ENCODE measurements around the gene ANXA9.

Gene ANXA9

GRCh38 chr1:150981805-150982712 is at the start of gene ANXA9:
ANXA9 (plus strand) TSS chr1:150982292; CDS start chr1:150983106, 814 bp downstream.
- DNase-seq = no peak

DNA sequence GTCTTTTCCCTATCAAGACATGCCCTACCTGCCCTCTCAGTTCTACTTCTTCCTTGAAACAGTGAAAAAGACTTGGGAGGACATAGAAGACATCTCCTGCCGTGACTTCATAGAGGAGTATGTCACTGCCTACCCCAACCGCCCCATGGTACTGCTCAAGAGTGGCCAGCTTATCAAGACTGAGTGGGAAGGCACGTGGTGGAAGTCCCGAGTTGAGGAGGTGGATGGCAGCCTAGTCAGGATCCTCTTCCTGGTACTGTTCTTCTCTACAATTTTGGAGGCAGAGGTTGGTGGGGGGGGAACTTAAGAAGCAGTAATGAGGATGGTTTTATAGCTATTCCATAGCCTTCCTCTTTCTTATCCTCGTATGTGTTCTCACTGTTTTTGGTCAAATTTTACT is 37.2 kb upstream of the ANXA9 start:
- DNase-seq = no peak

DNA sequence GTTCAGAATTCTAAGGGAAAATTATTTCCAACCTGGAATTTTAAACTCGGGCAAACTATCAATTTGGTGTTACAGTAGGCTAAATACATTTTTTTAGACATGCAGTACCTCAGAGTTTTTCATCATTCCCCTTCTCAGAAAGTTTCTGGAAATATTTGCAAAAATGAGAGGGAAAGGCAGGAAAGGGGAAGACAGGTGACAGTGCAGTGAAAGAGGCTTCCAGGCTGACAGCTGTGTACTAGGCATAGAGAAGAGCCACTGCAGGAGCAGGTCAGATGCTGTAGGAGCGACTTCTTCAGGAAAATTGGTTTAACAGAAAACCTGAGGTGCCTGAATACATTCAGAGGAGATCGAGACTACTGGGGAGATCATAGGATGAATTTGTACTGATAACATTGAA is 27.4 kb upstream of the ANXA9 start:
- no peak for DNase-seq

DNA sequence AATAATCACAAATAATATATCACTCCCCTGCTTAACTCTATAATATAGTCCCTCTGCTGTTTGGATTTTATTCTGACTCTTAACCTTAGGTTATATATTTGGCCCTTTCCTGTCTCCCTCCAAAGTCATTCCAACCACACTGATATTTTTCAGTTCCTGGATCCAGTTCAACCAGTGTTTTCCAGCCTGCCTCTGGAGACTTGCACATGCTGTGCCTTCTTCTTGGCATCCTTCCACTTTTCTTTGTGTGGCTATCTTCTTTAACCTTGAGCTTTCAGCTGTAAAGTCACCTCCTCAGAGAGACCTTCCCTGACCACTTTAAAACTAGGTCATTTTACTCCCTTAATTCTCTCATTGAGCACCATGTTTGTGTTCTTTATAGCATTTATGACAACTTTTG is 26.8 kb upstream of the ANXA9 start:
- DNase-seq = no peak

GRCh38 chr1:150957666-150958065 is 24.4 kb upstream of the ANXA9 start:
- no peak for DNase-seq

DNA sequence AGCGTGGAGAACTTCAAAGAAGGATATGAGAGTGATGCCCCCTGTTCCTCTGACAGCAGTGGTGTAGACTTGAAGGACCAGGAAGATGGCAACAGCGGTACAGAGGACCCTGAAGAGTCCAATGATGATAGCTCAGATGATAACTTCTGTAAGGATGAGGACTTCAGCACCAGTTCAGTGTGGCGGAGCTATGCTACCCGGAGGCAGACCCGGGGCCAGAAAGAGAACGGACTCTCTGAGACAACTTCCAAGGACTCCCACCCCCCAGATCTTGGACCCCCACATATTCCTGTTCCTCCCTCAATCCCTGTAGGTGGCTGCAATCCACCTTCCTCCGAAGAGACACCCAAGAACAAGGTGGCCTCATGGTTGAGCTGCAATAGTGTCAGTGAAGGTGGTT is 21.4 kb upstream of the ANXA9 start:
- DNase-seq = no peak

DNA sequence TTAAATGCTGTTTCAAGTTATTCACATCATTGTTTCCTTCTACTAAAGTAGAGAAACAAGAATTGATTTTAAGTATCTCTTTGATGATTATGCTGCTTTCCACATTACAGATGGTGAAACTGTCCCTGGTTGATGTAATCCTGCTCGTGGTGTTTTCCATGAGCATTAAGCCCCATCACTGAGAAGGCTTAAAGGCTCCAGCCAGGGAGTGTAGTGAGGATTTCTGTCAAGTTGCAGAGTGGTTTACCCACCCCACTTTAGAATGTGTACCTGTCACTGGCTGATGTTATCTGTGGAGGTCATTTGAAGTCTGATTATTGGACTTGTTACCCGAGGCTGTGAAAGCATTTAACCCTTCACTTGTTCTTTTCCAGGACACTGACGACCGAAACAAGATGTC is 20.3 kb upstream of the ANXA9 start:
- DNase-seq = no peak

GRCh38 chr1:150963321-150964163 is 18.6 kb upstream of the ANXA9 start:
- DNase-seq = no peak

- no peak for DNase-seq
Observed at GRCh38 chr1:150964164-150964489, 18.0 kb upstream of the ANXA9 start.

DNA sequence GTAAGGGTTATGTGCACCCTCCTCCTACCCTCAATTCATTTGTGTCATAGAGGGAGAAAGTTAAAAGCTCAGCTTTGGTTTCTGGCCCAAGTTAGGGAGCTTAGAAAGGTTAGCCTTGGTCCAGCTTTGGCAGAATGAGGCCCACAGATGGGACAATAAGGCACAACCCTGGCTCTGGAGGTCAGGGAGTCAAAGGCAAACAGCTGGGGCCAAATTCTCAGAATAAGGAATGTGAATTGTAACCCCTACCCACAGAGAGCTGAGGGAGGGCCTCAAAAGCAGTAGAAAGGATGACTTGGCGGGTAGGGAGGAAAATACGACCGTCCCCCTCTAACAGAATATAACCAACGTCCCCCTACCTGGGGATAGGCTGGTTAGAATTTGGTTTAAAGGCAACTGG is 16.5 kb upstream of the ANXA9 start:
- no peak for DNase-seq

DNA sequence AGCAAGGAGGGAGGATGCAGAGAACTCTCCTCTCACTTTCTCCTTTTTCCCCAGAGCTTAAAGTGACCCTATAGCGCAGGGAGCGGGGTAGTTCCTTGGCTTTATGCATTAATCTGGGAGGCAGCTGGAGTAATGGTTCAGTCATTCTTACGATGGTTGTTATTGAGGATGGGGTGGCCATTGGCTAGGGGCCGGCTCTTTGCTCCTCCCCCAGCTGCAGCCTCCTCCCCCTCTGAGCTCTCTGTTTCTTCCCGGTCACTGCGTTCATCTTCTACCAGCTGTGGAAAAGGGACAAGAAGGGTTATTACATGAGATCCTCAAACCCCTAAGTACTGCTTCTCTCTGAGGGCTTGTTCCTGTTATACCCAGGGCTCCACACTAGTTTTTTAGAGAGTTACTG is 16.1 kb upstream of the ANXA9 start:
- DNase-seq = no peak

GRCh38 chr1:150967936-150968335 is 14.2 kb upstream of the ANXA9 start:
- DNase-seq = no peak

GRCh38 chr1:150968491-150968890 is 13.6 kb upstream of the ANXA9 start:
- no peak for DNase-seq

DNA sequence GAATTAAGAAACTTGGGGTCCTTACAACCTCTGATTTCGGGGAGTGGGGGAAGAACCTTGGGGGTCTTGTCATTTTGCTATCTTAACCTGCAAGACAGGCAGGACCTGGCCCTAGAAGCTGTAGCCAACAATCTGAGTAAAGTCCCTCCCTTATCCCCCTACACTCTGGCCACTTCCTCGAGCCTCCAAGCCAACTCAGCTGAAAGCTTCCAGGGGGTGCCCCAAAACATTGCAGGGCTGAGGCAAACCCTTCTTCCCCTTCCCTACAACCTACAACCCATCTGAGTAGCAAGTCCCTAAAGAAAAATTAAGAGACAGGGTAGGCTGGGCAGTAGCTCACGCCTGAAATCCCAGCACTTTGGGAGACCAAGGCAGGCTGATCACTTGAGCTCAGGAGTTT is 12.5 kb upstream of the ANXA9 start:
- DNase-seq = no peak

GRCh38 chr1:150970808-150971582 is 11.1 kb upstream of the ANXA9 start:
- DNase-seq = no peak

DNA sequence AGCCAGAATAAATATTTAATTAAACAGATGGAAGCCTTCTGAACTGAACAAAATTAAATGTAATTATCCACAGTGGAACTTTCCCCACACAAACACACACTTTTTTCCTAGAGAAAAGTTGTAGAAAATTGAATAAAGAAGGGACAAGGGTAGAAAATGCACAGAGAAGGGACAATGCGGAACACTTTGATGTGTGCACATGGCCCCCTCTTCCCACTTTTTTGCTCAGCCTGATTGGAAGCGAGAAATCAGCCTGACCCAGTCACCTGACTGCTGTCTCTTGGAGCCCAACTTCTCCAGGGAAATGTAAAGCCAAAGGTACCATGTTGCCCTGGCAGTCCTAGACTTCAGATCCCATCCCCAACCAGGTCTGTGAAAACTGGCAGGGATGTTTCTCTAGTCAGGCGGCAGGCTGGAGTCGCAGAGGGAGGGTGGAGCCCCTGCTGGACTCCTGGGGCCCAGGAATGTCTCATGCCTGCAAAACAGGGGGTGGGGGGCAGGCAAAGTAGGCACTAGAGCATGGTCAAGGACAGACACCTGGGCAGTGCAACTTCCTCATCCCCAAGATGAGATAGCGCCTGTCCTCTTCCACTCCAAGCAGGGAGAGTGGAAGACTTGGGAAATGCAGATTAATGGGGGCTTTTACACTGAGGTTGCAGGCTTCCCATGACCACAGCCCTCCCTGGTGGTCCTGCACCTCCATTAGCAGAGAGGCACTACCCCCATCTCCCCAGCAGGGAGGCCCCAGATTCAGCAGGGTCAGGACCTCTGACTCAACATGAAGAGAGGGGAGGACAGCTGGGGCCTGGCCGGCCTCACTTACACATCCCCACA is 10.3 kb upstream of the ANXA9 start:
- DNase-seq = no peak

- DNase-seq = no peak
Observed at GRCh38 chr1:150972417-150972940, 9.6 kb upstream of the ANXA9 start.

GRCh38 chr1:150973258-150973835 is 8.7 kb upstream of the ANXA9 start:
- no peak for DNase-seq

- no peak for DNase-seq
Observed at GRCh38 chr1:150973836-150974579, 8.1 kb upstream of the ANXA9 start.

DNA sequence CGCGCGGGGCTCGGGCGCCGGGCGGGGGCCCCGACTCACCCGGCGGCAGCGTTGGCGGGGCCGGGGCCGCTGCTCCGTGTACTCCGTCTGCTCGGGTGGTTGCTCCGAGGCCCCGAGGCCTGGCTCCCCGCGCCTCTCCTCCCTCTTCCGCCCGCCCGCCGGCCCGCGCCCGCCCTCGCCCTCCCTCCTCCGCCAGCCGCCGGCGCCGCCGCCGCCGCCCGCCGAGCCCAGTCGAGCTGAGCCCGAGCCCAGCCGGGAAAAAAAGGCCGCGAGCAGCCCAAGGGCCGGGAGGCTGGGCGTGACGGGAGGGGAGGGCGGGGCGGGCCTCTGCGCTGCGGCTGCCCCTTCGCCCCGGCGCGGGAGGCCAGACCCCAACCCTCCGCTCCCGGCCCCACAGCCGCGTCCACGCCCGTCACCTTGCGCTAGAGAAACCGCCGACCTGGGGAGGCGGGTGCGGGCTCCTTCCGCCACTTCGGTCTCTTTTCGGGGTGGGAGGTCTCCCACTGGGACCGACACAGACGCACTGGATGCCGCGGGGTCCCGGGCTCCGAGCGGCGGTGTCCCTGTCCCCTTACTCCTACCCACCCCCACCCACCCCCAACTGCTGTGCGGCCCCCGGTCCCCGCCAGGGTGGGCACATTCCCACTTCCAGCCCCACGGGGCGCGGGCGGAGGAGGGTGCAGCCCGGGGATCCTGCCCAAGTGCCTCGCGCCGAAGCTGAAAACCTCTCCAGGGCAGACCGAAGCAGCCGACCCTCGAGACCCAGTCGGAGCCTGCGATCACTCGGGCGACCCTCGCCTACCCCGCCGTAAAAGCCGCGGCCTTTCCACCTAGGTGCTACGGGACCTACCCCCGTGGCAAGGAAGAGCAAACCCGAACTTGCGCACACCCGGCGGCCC is 7.3 kb upstream of the ANXA9 start, which contains the start of gene CERS2:
Gene CERS2 (minus strand): TSS at position 256 of the 899 bp plus-strand sequence. CDS start 5,745 bp downstream, outside the sequence.
- DNase-seq = peak; percentile 27

Data from KG1 (cell line).